Pancreas (tissue), 10 donors: Measurements from ENCODE around the gene RABAC1. TPM values are rescaled to one million over a fixed set of nuclear protein-coding genes. Genes with fewer than 3 reads are reported as not detected.
"Not testable (repeated sequence)": the region's sequence is repeated elsewhere in the genome, so short reads cannot be mapped to it uniquely, and the experiment has no call there.

Experiments
- ATAC-seq, 4 donors: fragments of 200-7000 bp; cut with Tn5 transposase; one replicate each; pipeline versions ENCODE4 v1.8.0 to v1.9.1; 2020; ENCODE audit warnings: mild to moderate bottlenecking in 4 of 4, moderate library complexity in 4 of 4
- DNase-seq, 6 donors: peaks; one replicate each; pipeline ENCODE4 v3.0.0-alpha.2; 2020
- FAIRE-seq: peaks from 2 replicates; lab custom pipeline; 2012; peaks lifted over from hg19 to GRCh38; lab: Jason Lieb, UNC
- H3K27ac ChIP-seq, 4 donors: fragments of 200-600 bp; sonication (generic); 1 replicate in 3 of 4; 2 replicates in 1 of 4; pipeline versions ENCODE4 v1.5.0 to v1.8.0; 2020
- H3K27me3 ChIP-seq, 4 donors: fragments of 200-600 bp; one replicate each; pipeline ENCODE4 v1.8.0; 2021
- H3K36me3 ChIP-seq, 3 donors: fragments of 200-600 bp; sonication (generic) in 1 of 3; one replicate each; pipeline versions ENCODE4 v1.5.0 to v1.8.0; 2020 to 2021
- H3K4me1 ChIP-seq, 3 donors: fragments of 200-600 bp; one replicate each; pipeline ENCODE4 v1.8.0; 2021
- H3K4me3 ChIP-seq, 4 donors: fragments of 200-600 bp; sonication (generic) in 2 of 4; one replicate each; pipeline versions ENCODE4 v1.5.0 to v1.8.0; 2020 to 2021
- H3K9me3 ChIP-seq, 4 donors: fragments of 200-600 bp; one replicate each; pipeline ENCODE4 v1.8.0; 2021
- CTCF ChIP-seq, 4 donors: fragments of 200-600 bp; sonication (generic) in 3 of 4; IDR thresholded peaks; one replicate each; pipeline versions ENCODE4 v1.5.0 to v1.8.0; 2021; ENCODE audit warnings: antibody characterized with exemption in 4 of 4
- WGBS, 2 donors: extraction: QIAGEN DNeasy Blood & Tissue Kit; methylation state at CpG; one replicate each; pipeline ENCODE4 v1.1.7; 2013; 5-methylcytosine and 5-hydroxymethylcytosine counted together
- intact Hi-C, 3 donors: fragments of 100-400 bp; cut with DNase I; formaldehyde crosslinking; loops; one replicate each; pipeline versions ENCODE4 v1.11.1 to v1.14.2; 2022
- polyA plus RNA-seq, 2 donors: library from polyadenylated mRNA; stranded (reverse); fragments of 200-250 nt; gene quantifications; one replicate each; pipeline ENCODE4 v1.2.3, GENCODE V29; 2013
- total RNA-seq, 6 donors: library from RNA; stranded (reverse); fragmentation: NEBNext Ultra II Directional in 4 of 6; extraction: Animal tissue kit (Norgen Biotek cat#: 25700) in 4 of 6; gene quantifications; one replicate each; pipeline versions ENCODE4 v1.2.1 to v1.2.4, GENCODE V29; 2021 to 2023
- donor health status: healthy with polysubstance abuse.
- donor health status: DM: no; HTN: no; CAD: no; lungs with moderate emphysema.
- donor health status: DM: no; HTN: no; CAD: no.
- donor health status: control.
- donor health status: control.
- donor health status: Bipolar disorder and iron deficiency.
- donor health status: DM: yes; HTN: yes; CAD: no.
- donor health status: DM: no; HTN: no; CAD: no.
- donor health status: DM: no; HTN: no; CAD: no.
- donor health status: DM: yes; HTN: yes; CAD: no.

RABAC1 gene
- total and polyA plus RNA-seq, 8 donors, result 49.8 to 134 (median 74.0) TPM

- H3K27ac ChIP-seq, result no peak overlapping the region
- FAIRE-seq (no peak), DNase-seq (no peak), ATAC-seq (no peak)
- H3K4me3 ChIP-seq, result no peak overlapping the region
- WGBS, 2 donors, result 61 to 62% methylated on average over 2 of the region's 2 CpGs
- no peaks in the 10 kb centered on the region for H3K4me1 ChIP-seq
- intact Hi-C loops, result no loop called here
- no peaks in the 10 kb centered on the region for H3K9me3 ChIP-seq
- H3K36me3 ChIP-seq, result no peaks in the 10 kb centered on the region
- TF ChIP-seq CTCF (IDR thresholded peaks at IDR 0.05), result no peak
- H3K27me3 ChIP-seq, result no peaks in the 10 kb centered on the region
These were observed 14.8 kb downstream of the RABAC1 start for GRCh38 chr19:41944336-41944735.

- intact Hi-C loops, result no loop called here
- no peak for ATAC-seq
- no peak for TF ChIP-seq CTCF (IDR thresholded peaks at IDR 0.05)
- Histone ChIP-seq H3K4me1 (no peaks in the 10 kb centered on the region), H3K27me3 (no peaks in the 10 kb centered on the region), H3K36me3 (no peaks in the 10 kb centered on the region), H3K4me3 (no peak overlapping the region), H3K27ac (no peak overlapping the region), H3K9me3 (no peaks in the 10 kb centered on the region)
- WGBS, 2 donors, result 84 to 86% methylated on average over 7 to 9 of the region's 9 CpGs
- FAIRE-seq, result no peak
- DNase-seq, result no peak
These were observed 17.5 kb downstream of the RABAC1 start for GRCh38 chr19:41941410-41942202.

- Histone ChIP-seq H3K4me1 (no peaks in the 10 kb centered on the region), H3K36me3 (no peaks in the 10 kb centered on the region), H3K27ac (no peak overlapping the region), H3K9me3 (no peaks in the 10 kb centered on the region), H3K27me3 (no peaks in the 10 kb centered on the region), H3K4me3 (peak overlapping the region in 3 of 4 donors; percentile 20 to 51 (median 32))
- FAIRE-seq (no peak), ATAC-seq (peak in 1 of 4 donors; percentile 25), DNase-seq (no peak)
- intact Hi-C loops, result no loop called here
- WGBS, 2 donors, result 10 to 20% methylated on average over 25 to 53 of the region's 53 CpGs
- no peak for TF ChIP-seq CTCF (IDR thresholded peaks at IDR 0.05)
These were observed 18.3 kb downstream of the RABAC1 start for GRCh38 chr19:41940731-41941409.

- intact Hi-C loops, result no loop called here
- Histone ChIP-seq H3K4me1 (no peaks in the 10 kb centered on the region), H3K36me3 (no peaks in the 10 kb centered on the region), H3K27ac (no peak overlapping the region), H3K4me3 (peak overlapping the region in 3 of 4 donors; percentile 20 to 51 (median 32)), H3K27me3 (no peaks in the 10 kb centered on the region), H3K9me3 (no peaks in the 10 kb centered on the region)
- peak in 1 of 6 donors; percentile 64 for DNase-seq
- 7% methylated on average over 72 to 83 of the region's 83 CpGs for WGBS, 2 donors
- TF ChIP-seq CTCF (IDR thresholded peaks at IDR 0.05), result no peak
- ATAC-seq, result peak; percentile 31 to 65 (median 40)
- no peak for FAIRE-seq
These were observed 19.0 kb downstream of the RABAC1 start for GRCh38 chr19:41939861-41940730.

- H3K36me3 ChIP-seq, DNase-seq, FAIRE-seq, H3K4me3 ChIP-seq, intact Hi-C loops, ATAC-seq, H3K27ac ChIP-seq, H3K9me3 ChIP-seq, H3K4me1 ChIP-seq, H3K27me3 ChIP-seq: not testable (repeated sequence)
These were observed 19.9 kb downstream of the RABAC1 start for GRCh38 chr19:41939209-41939608.
